Neural progenitor cell (in vitro differentiated cells): ENCODE data around the gene PRRC1.

Experiments
- CTCF ChIP-seq: fragments of 200-600 bp; sonication (generic); IDR thresholded peaks from 2 replicates; pipeline ENCODE4 v1.5.1; 2017; ENCODE audit warnings: antibody characterized with exemption, mild to moderate bottlenecking
- EZH2phosphoT487 ChIP-seq: fragments of 200-600 bp; sonication (generic); IDR thresholded peaks from 2 replicates; pipeline ENCODE4 v1.6.1; 2017; ENCODE audit warnings: antibody characterized with exemption

GRCh38 chr5:127550652-127551409, 33.4 kb downstream of the PRRC1 start:
- TF ChIP-seq CTCF: no peak
- TF ChIP-seq EZH2phosphoT487: no peak
